H1 (cell line): Measurements from ENCODE around the gene B4GALT5.
"Not testable (repeated sequence)": the region's sequence is repeated elsewhere in the genome, so short reads cannot be mapped to it uniquely, and the experiment has no call there.

ENCODE experiments used
- BRCA1 ChIP-seq: IDR thresholded peaks from 2 replicates; pipeline ENCODE4 v1.6.1; 2012; ENCODE audit warnings: low read depth, low read length, improper control_type of control experiment
- CHD2 ChIP-seq: IDR thresholded peaks from 2 replicates; pipeline ENCODE4 v1.6.1; 2012; ENCODE audit warnings: low read length, improper control_type of control experiment
- CTCF ChIP-seq, 3 experiments: IDR thresholded peaks; 1 replicate in 2 of 3; 2 replicates in 1 of 3; pipeline versions ENCODE4 v1.5.1 to v1.6.1; 2011; ENCODE audit warnings: low read length in 3 of 3, mild to moderate bottlenecking in 3 of 3, inconsistent platforms in 2 of 3, low read depth in 1 of 3, moderate library complexity in 1 of 3; ENCODE audit not compliant: insufficient read depth in 1 of 3; ENCODE audit errors: control extremely low read depth in 1 of 3
- EP300 ChIP-seq, 2 experiments: IDR thresholded peaks; 1 replicate in 1 of 2; 2 replicates in 1 of 2; pipeline ENCODE4 v1.6.1; 2011 to 2012; ENCODE audit warnings: low read depth in 2 of 2, low read length in 2 of 2, mild to moderate bottlenecking in 2 of 2, borderline replicate concordance in 1 of 2, inconsistent platforms in 1 of 2, moderate library complexity in 1 of 2
- HDAC6 ChIP-seq: IDR thresholded peaks from one replicate; pipeline ENCODE4 v1.7.1; 2012; ENCODE audit warnings: low read depth, mild to moderate bottlenecking, inconsistent platforms, low read length, moderate library complexity
- RFX5 ChIP-seq: IDR thresholded peaks from 2 replicates; pipeline ENCODE4 v1.6.1; 2011; ENCODE audit warnings: low read depth, low read length, improper control_type of control experiment, borderline replicate concordance

- TF ChIP-seq CHD2; EP300 (IDR thresholded peaks at IDR 0.05; ENCODE audit: borderline replicate concordance in 1 of 2, low read depth in 2 of 2, low read length in 2 of 2); CTCF (IDR thresholded peaks at IDR 0.05; ENCODE audit: control extremely low read depth in 1 of 3, insufficient read depth in 1 of 3, low read depth in 1 of 3, low read length in 3 of 3); RFX5; BRCA1; HDAC6: not testable (repeated sequence)
Measured at GRCh38 chr20:49624988-49625387, 88.7 kb downstream of the B4GALT5 start.
